HepG2 (cell line): ENCODE results near the gene MPC1. TPM values are rescaled to one million over a fixed set of nuclear protein-coding genes. Genes with fewer than 3 reads are reported as not detected.
A peak's percentile ranks its signal among the peaks of the same experiment; 100 is the strongest.

Experiments used
- ATF2 ChIP-seq: sonication (generic); formaldehyde crosslinking; IDR thresholded peaks from 2 replicates; pipeline ENCODE4 v1.4.0; 2020; ENCODE audit warnings: missing genetic modification reagents
- FOXK1 ChIP-seq: sonication (generic); formaldehyde crosslinking; IDR thresholded peaks from 2 replicates; pipeline ENCODE4 v1.4.0; 2020; ENCODE audit warnings: low read depth, missing genetic modification reagents, borderline replicate concordance
- FOXP4 ChIP-seq: sonication (generic); formaldehyde crosslinking; IDR thresholded peaks from 2 replicates; pipeline ENCODE4 v1.4.0; 2020; ENCODE audit warnings: missing genetic modification reagents
- KLF15 ChIP-seq: sonication (generic); formaldehyde crosslinking; IDR thresholded peaks from 2 replicates; pipeline ENCODE4 v1.8.1; 2023; ENCODE audit warnings: borderline replicate concordance, mild to moderate bottlenecking, inconsistent platforms, missing genetic modification reagents, mixed read lengths
- PPARG ChIP-seq: conservative IDR thresholded peaks from 2 replicates; pipeline ENCODE4 v1.6.1; 2016; ENCODE audit warnings: missing biosample characterization, missing genetic modification reagents
- RBM39 ChIP-seq: fragments of 200-400 bp; formaldehyde crosslinking; IDR thresholded peaks from one replicate; pipeline ENCODE4 v1.6.1; 2018; ENCODE audit warnings: antibody characterized with exemption, mild to moderate bottlenecking, low read depth, low read length; ENCODE audit not compliant: poor library complexity, severe bottlenecking
- SNRNP70 ChIP-seq: fragments of 200-400 bp; formaldehyde crosslinking; IDR thresholded peaks from 2 replicates; pipeline ENCODE4 v1.6.1; 2017; ENCODE audit warnings: mild to moderate bottlenecking, low read depth, low read length, moderate library complexity
- TEAD2 ChIP-seq: sonication (generic); formaldehyde crosslinking; IDR thresholded peaks from 2 replicates; pipeline ENCODE4 v1.9.0; 2021; ENCODE audit warnings: missing genetic modification reagents
- TMF1 ChIP-seq: sonication (generic); formaldehyde crosslinking; IDR thresholded peaks from 2 replicates; pipeline ENCODE4 v1.8.1; 2022; ENCODE audit warnings: low read depth, missing genetic modification reagents
- USF2 ChIP-seq, 2 experiments: sonication (generic) in 1 of 2; formaldehyde crosslinking in 1 of 2; IDR thresholded peaks; 2 replicates each; pipeline versions ENCODE4 v1.5.1 to v1.6.1; 2011 to 2020; ENCODE audit warnings: borderline replicate concordance in 1 of 2, low read depth in 1 of 2, low read length in 1 of 2, mild to moderate bottlenecking in 1 of 2, missing genetic modification reagents in 1 of 2, moderate library complexity in 1 of 2
- ZBTB14 ChIP-seq: sonication (generic); formaldehyde crosslinking; IDR thresholded peaks from 2 replicates; pipeline ENCODE4 v1.4.0; 2020; ENCODE audit warnings: missing genetic modification reagents
- ZBTB2 ChIP-seq: sonication (generic); formaldehyde crosslinking; IDR thresholded peaks from 2 replicates; pipeline ENCODE4 v1.8.0; 2022; ENCODE audit warnings: low read depth, missing genetic modification reagents
- ZFP36 ChIP-seq: fragments of 150-350 bp; IDR thresholded peaks from 2 replicates; pipeline ENCODE4 v1.6.1; 2018; ENCODE audit warnings: borderline replicate concordance, low read length, low read depth; ENCODE audit not compliant: partially characterized antibody
- ZNF12 ChIP-seq: sonication (generic); formaldehyde crosslinking; IDR thresholded peaks from 2 replicates; pipeline ENCODE4 v1.5.0; 2020; ENCODE audit warnings: missing genetic modification reagents
- ZNF33A ChIP-seq: sonication (generic); formaldehyde crosslinking; IDR thresholded peaks from 2 replicates; pipeline ENCODE4 v1.5.1; 2020; ENCODE audit warnings: missing genetic modification reagents, mild to moderate bottlenecking, moderate library complexity, borderline replicate concordance
- ZNF569 ChIP-seq: sonication (generic); formaldehyde crosslinking; IDR thresholded peaks from 2 replicates; pipeline ENCODE4 v1.5.0; 2020; ENCODE audit warnings: mild to moderate bottlenecking, missing genetic modification reagents, moderate library complexity, borderline replicate concordance
- ZNF772 ChIP-seq: sonication (generic); formaldehyde crosslinking; IDR thresholded peaks from 2 replicates; pipeline ENCODE4 v1.5.0; 2020; ENCODE audit warnings: mild to moderate bottlenecking, missing genetic modification reagents
- ZNF782 ChIP-seq: sonication (generic); formaldehyde crosslinking; IDR thresholded peaks from 2 replicates; pipeline ENCODE4 v1.4.0; 2020; ENCODE audit warnings: missing genetic modification reagents, mild to moderate bottlenecking, borderline replicate concordance
- ZNF883 ChIP-seq: sonication (generic); formaldehyde crosslinking; IDR thresholded peaks from 2 replicates; pipeline ENCODE4 v1.5.1; 2020; ENCODE audit warnings: mild to moderate bottlenecking, missing genetic modification reagents; ENCODE audit errors: not compliant biosample characterization
- polyA plus RNA-seq, 8 experiments: library from polyadenylated mRNA; depleted of rRNA in 3 of 8; stranded (reverse) in 7 of 8; unstranded in 1 of 8; fragments of >200 nt; fragmentation: Illumina TruSeq in 4 of 8; extraction: Trizol in 4 of 8; gene quantifications; 2 replicates each; pipeline versions ENCODE4 v1.2.1 to v1.2.3, GENCODE V29; 2011 to 2016; ENCODE audit warnings: low read depth in 4 of 8, missing spikeins in 1 of 8, mixed read lengths in 1 of 8; ENCODE audit not compliant: insufficient read depth in 1 of 8
- total RNA-seq, 5 experiments: library from RNA; depleted of rRNA; stranded (reverse); fragments of >200 nt; fragmentation: Illumina TruSeq; extraction: Trizol; gene quantifications; 2 replicates each; pipeline ENCODE4 v1.2.3, GENCODE V29; 2016; ENCODE audit warnings: low read depth in 1 of 5

The MPC1 gene
- total and polyA plus RNA-seq, 2 of the 13 experiments (the other 11 are each of a cell fraction or from before 2014, with no cell fraction given) = 189 to 214 TPM

GRCh38 chr6:166387642-166388289 is 5.0 kb upstream of the MPC1 start (continued):
- TF ChIP-seq ATF2 (CRISPR knock-in tag) (peak; percentile 80; the same call in 1 of the 2 replicates), ZNF772 (peak; percentile 67; the same call in 1 of the 2 replicates), TMF1 (CRISPR knock-in tag) (0 out of 2 replicates have a peak, but pooled peaks have one; percentile 17), ZNF782 (CRISPR knock-in tag) (peak; percentile 36; the same call in 1 of the 2 replicates), ZNF569 (CRISPR knock-in tag) (no peak), RBM39 (no peak), KLF15 (CRISPR knock-in tag) (no peak), FOXK1 (peak; percentile 77; the same call in 1 of the 2 replicates), USF2 (IDR thresholded peaks at IDR 0.05; ENCODE audit: low read depth, low read length) (no peak), USF2 (CRISPR knock-in tag; IDR thresholded peaks at IDR 0.05; ENCODE audit: borderline replicate concordance) (no peak), ZNF883 (CRISPR knock-in tag) (no peak), ZBTB2 (CRISPR knock-in tag) (no peak), TEAD2 (CRISPR knock-in tag) (no peak), ZNF33A (peak; percentile 66; the same call in 1 of the 2 replicates), FOXP4 (CRISPR knock-in tag) (peak; percentile 93), PPARG (CRISPR knock-in tag) (peak; percentile 97), SNRNP70 (no peak), ZFP36 (no peak), ZBTB14 (CRISPR knock-in tag) (no peak; the same call in 1 of the 2 replicates), ZNF12 (CRISPR knock-in tag) (peak; percentile 87; the same call in 1 of the 2 replicates)
